A673 (cell line): ENCODE results near the gene TSPAN3. TPM values are rescaled to one million over a fixed set of nuclear protein-coding genes. Genes with fewer than 3 reads are reported as not detected.

ENCODE experiments used
- BruUV-seq: library from RNA; stranded (reverse); fragments of 400-500 nt; replicated peaks from 2 replicates; lab custom pipeline; 2021; lab: Mats Ljungman, UMichigan
- CTCF ChIA-PET: fragments of 300-600 bp; sonication (Branson Sonifier 250); formaldehyde crosslinking; loops from one replicate; lab custom pipeline; 2022; ENCODE audit warnings: antibody characterized with exemption; lab: Charles Lee
- POLR2A ChIA-PET: fragments of 300-600 bp; sonication (Branson Sonifier 250); formaldehyde crosslinking; loops from one replicate; lab custom pipeline; 2022; ENCODE audit warnings: antibody characterized with exemption; ENCODE audit not compliant: low non-redundant PET; lab: Charles Lee
- DNase-seq: peaks from one replicate; pipeline ENCODE4 v3.0.0-alpha.2; 2015; ENCODE audit warnings: low spot score
- H3K27ac ChIP-seq: fragments of 200-600 bp; sonication (generic); 2 replicates; pipeline ENCODE4 v1.5.1; 2016; ENCODE audit warnings: mixed run types, low read depth, mild to moderate bottlenecking, mixed read lengths, antibody characterized with exemption, low read length; ENCODE audit not compliant: poor library complexity, severe bottlenecking
- H3K27me3 ChIP-seq: fragments of 200-600 bp; sonication (generic); replicated peaks from 2 replicates; pipeline ENCODE4 v1.6.1; 2017; ENCODE audit warnings: mixed run types, low read depth, mild to moderate bottlenecking, mixed read lengths, antibody characterized with exemption, low read length; ENCODE audit not compliant: insufficient read depth, poor library complexity
- H3K36me3 ChIP-seq: fragments of 200-600 bp; sonication (generic); 2 replicates; pipeline ENCODE4 v1.6.1; 2016; ENCODE audit warnings: mixed run types, mild to moderate bottlenecking, mixed read lengths, antibody characterized with exemption, low read length; ENCODE audit not compliant: insufficient read depth, poor library complexity, severe bottlenecking
- H3K4me1 ChIP-seq: fragments of 200-600 bp; sonication (generic); 2 replicates; pipeline ENCODE4 v1.6.1; 2017; ENCODE audit warnings: mixed run types, mild to moderate bottlenecking, mixed read lengths, antibody characterized with exemption, low read length; ENCODE audit not compliant: insufficient read depth, poor library complexity, severe bottlenecking
- H3K4me3 ChIP-seq: fragments of 200-600 bp; sonication (generic); 2 replicates; pipeline ENCODE4 v1.5.1; 2016; ENCODE audit warnings: low read depth, mixed run types, mild to moderate bottlenecking, mixed read lengths, low read length; ENCODE audit not compliant: poor library complexity, severe bottlenecking
- H3K9me3 ChIP-seq: fragments of 200-600 bp; sonication (generic); 2 replicates; pipeline ENCODE4 v1.6.1; 2016; ENCODE audit warnings: mixed run types, low read depth, mild to moderate bottlenecking, mixed read lengths, antibody characterized with exemption, low read length; ENCODE audit not compliant: poor library complexity, severe bottlenecking
- EZH2 ChIP-seq: fragments of 200-600 bp; sonication (generic); IDR thresholded peaks from 2 replicates; pipeline ENCODE4 v1.6.1; 2017; ENCODE audit warnings: borderline replicate concordance, low read depth, mild to moderate bottlenecking, mixed read lengths, antibody characterized with exemption, low read length; ENCODE audit not compliant: poor library complexity, severe bottlenecking
- intact Hi-C: fragments of 100-400 bp; cut with micrococcal nuclease; formaldehyde crosslinking; loops from one replicate; pipeline ENCODE4 v1.10.0; 2022; ENCODE audit not compliant: unreplicated experiment
- total RNA-seq: library from RNA; stranded (reverse); gene quantifications from 2 replicates; pipeline ENCODE4 v1.2.3, GENCODE V29; 2021
- TF ChIP-seq, protein P1 (sequence below): fragments of 300-800, 200-600 bp; sonication (generic); conservative IDR thresholded peaks from 2 replicates; pipeline ENCODE4 v1.5.1; 2017; ENCODE audit warnings: low read depth, mild to moderate bottlenecking, antibody characterized with exemption, low read length, moderate library complexity, mixed read lengths

The TSPAN3 gene
- total RNA-seq, 1 experiment from 2014 or later = 224 TPM

DNA sequence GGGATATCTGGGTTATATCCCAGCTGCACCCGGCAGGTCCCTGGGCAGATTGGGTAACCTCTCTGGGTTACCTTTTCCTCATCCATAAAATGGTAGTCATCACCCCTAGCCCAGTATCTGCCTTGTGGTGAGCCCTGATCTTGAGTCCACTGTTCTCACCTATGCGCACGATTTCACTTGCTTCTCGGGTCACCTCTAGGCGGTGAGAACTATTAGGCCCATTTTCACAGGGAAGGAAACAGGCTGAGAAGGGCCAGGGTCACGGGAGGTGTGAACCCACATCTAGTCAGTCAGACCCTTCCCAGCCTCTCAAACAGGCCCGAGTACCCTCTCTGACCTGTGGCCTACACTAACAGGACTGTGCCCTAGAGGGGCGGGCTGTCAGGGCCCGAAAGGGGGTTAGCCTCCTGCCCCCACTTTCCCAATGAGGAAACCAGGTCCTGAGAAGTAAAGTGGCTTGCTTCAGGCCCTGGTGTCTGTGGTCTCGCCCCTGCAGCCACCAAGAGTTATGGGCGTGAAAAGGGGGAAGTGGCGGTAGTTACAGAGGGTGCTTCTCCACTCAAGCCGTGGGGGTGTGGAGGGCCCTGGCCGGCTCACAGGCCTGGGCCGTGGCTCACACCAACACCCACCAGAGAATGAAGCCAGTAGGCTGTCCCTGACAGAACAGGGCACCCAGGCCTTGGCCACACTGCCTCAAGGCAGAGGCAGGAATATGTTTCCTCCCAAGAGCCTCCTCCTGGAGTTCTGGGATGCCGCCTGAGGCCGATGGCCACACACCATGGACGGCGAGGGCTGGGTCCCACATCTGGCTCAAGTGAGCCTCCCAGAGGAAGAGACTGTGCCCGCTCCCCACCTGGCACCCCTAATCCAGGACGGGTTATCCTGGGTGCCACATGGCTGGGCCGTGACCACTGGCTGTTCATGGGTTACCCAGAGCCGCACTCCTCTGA, 56.5 kb downstream of the TSPAN3 start:
- POLR2A ChIA-PET = no interaction called here
- Histone ChIP-seq H3K27ac (no peak overlapping the region), H3K4me1 (no peaks in the 10 kb centered on the region), H3K9me3 (no peaks in the 10 kb centered on the region), H3K4me3 (no peak overlapping the region), H3K36me3 (no peaks in the 10 kb centered on the region), H3K27me3 (no peaks in the 10 kb centered on the region)
- BruUV-seq = no TSS peak
- TF ChIP-seq EZH2 = no peak
- TF ChIP-seq, protein P1, sequence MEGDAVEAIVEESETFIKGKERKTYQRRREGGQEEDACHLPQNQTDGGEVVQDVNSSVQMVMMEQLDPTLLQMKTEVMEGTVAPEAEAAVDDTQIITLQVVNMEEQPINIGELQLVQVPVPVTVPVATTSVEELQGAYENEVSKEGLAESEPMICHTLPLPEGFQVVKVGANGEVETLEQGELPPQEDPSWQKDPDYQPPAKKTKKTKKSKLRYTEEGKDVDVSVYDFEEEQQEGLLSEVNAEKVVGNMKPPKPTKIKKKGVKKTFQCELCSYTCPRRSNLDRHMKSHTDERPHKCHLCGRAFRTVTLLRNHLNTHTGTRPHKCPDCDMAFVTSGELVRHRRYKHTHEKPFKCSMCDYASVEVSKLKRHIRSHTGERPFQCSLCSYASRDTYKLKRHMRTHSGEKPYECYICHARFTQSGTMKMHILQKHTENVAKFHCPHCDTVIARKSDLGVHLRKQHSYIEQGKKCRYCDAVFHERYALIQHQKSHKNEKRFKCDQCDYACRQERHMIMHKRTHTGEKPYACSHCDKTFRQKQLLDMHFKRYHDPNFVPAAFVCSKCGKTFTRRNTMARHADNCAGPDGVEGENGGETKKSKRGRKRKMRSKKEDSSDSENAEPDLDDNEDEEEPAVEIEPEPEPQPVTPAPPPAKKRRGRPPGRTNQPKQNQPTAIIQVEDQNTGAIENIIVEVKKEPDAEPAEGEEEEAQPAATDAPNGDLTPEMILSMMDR = no peak
- no peak for DNase-seq
- CTCF ChIA-PET = no interaction called here
- intact Hi-C loops = no loop called here

DNA sequence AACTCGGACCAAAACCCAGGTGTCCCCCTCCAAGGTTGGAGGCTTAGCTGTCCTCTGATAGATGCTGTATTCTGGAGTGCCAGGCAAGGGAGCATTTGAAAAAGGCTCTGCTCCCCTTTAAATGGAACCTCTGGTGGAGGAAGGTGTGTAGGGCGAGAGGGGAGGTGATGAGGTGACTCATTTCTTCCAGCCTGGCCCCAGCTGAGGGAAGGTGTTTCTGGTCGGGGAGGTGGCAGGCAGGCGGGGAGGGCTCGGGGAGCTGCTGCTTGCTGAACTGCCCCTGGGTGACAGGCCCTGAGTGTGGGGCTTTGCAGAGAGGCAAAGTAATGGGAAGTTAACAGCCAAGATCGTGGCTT, 57.2 kb downstream of the TSPAN3 start:
- no TSS peak for BruUV-seq
- DNase-seq = no peak
- Histone ChIP-seq H3K4me3 (no peak overlapping the region), H3K27ac (no peak overlapping the region), H3K27me3 (no peaks in the 10 kb centered on the region), H3K36me3 (no peaks in the 10 kb centered on the region), H3K4me1 (no peaks in the 10 kb centered on the region), H3K9me3 (no peaks in the 10 kb centered on the region)
- intact Hi-C loops = no loop called here
- CTCF ChIA-PET = no interaction called here
- POLR2A ChIA-PET = no interaction called here
- TF ChIP-seq, protein P1 = no peak
- TF ChIP-seq EZH2 = no peak

DNA sequence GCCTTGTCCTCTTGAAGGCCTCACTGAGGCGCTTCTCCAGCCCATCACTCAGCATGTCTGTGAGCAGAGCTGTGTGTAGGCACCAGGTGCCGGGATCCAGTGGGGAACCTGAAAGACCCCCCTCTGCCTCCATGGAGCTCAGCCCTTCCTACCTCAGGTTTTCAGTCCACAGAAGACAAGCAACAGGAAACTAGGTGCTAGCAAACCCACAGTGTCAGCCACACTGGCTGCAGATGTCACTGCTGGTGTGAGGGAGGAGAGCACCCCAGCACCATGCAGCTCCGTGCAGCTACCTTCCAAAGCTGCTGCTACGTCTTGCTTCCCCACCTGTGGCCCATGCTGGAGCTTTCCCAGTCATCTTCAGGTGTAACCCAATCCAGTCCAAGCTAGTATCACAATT, 58.0 kb downstream of the TSPAN3 start:
- ChIA-PET POLR2A (no interaction called here), CTCF (no interaction called here)
- Histone ChIP-seq H3K9me3 (no peaks in the 10 kb centered on the region), H3K4me1 (no peaks in the 10 kb centered on the region), H3K36me3 (no peaks in the 10 kb centered on the region), H3K27me3 (no peaks in the 10 kb centered on the region), H3K4me3 (no peak overlapping the region), H3K27ac (no peak overlapping the region)
- BruUV-seq = no TSS peak
- TF ChIP-seq EZH2 = no peak
- TF ChIP-seq, protein P1 = no peak
- intact Hi-C loops = no loop called here
- DNase-seq = no peak
